ENCODE results near the gene COL4A3.
"Not testable (repeated sequence)": the region's sequence is repeated elsewhere in the genome, so short reads cannot be mapped to it uniquely, and the experiment has no call there.

COL4A3 gene

GRCh38 chr2:227160164-227160563, 4.3 kb upstream of the COL4A3 start:
- no peak for DNase-seq

- DNase-seq = no peak
Observed at GRCh38 chr2:227161947-227162346, 2.5 kb upstream of the COL4A3 start.

GRCh38 chr2:227163485-227163997, 883 bp upstream of the COL4A3 start:
- no peak for DNase-seq

GRCh38 chr2:227164763-227165291, 403 bp downstream of the COL4A3 start:
- no peak for DNase-seq

GRCh38 chr2:227171779-227172178, 7.4 kb downstream of the COL4A3 start:
- DNase-seq = not testable (repeated sequence)

- DNase-seq = no peak
Observed at GRCh38 chr2:227177592-227178336, 13.3 kb downstream of the COL4A3 start.

- no peak for DNase-seq
Observed at GRCh38 chr2:227179988-227180685, 15.7 kb downstream of the COL4A3 start.

- no peak for DNase-seq
Observed at GRCh38 chr2:227180770-227181169, 16.3 kb downstream of the COL4A3 start.

- DNase-seq = no peak
Observed at GRCh38 chr2:227182765-227183164, 18.3 kb downstream of the COL4A3 start.

GRCh38 chr2:227183657-227184367, 19.4 kb downstream of the COL4A3 start:
- DNase-seq = no peak

GRCh38 chr2:227185615-227186232, 21.3 kb downstream of the COL4A3 start:
- DNase-seq = no peak

GRCh38 chr2:227186751-227187150, 22.3 kb downstream of the COL4A3 start:
- no peak for DNase-seq

- DNase-seq = no peak
Observed at GRCh38 chr2:227188292-227188691, 23.9 kb downstream of the COL4A3 start.

GRCh38 chr2:227191367-227191766, 26.9 kb downstream of the COL4A3 start:
- DNase-seq = no peak

- DNase-seq = no peak
Observed at GRCh38 chr2:227192491-227192890, 28.1 kb downstream of the COL4A3 start.

GRCh38 chr2:227194219-227194618, 29.8 kb downstream of the COL4A3 start:
- no peak for DNase-seq

GRCh38 chr2:227198866-227199265, 34.4 kb downstream of the COL4A3 start:
- no peak for DNase-seq

- no peak for DNase-seq
Observed at GRCh38 chr2:227201771-227202170, 37.3 kb downstream of the COL4A3 start.

GRCh38 chr2:227204452-227204851, 40.0 kb downstream of the COL4A3 start:
- DNase-seq = no peak

- DNase-seq = no peak
Observed at GRCh38 chr2:227205701-227206100, 41.3 kb downstream of the COL4A3 start.

- no peak for DNase-seq
Observed at GRCh38 chr2:227206406-227206805, 42.0 kb downstream of the COL4A3 start.

- DNase-seq = no peak
Observed at GRCh38 chr2:227207573-227207972, 43.1 kb downstream of the COL4A3 start.

- DNase-seq = no peak
Observed at GRCh38 chr2:227214622-227215041, 50.2 kb downstream of the COL4A3 start.
